Activated CD8-positive, alpha-beta T cell treated with anti-CD3 and anti-CD28 coated beads, Interleukin-2, amount 10 ng/mL, durations not matched to agents 7 days and 5 days (primary cell): ENCODE results near the gene DHX58. TPM values are rescaled to one million over a fixed set of nuclear protein-coding genes. Genes with fewer than 3 reads are reported as not detected.
"Not testable (repeated sequence)": the region's sequence is repeated elsewhere in the genome, so short reads cannot be mapped to it uniquely, and the experiment has no call there.

Experiments
- ATAC-seq: fragments of 150-1000 bp; cut with Tn5 transposase; one replicate; pipeline ENCODE4 v1.10.0; 2021; ENCODE audit warnings: moderate library complexity
- CTCF ChIA-PET: fragments of 350-600 bp; sonication (Branson Sonifier 250); formaldehyde crosslinking; loops from one replicate; lab custom pipeline; 2021; ENCODE audit warnings: antibody characterized with exemption; lab: Charles Lee
- POLR2A ChIA-PET: fragments of 350-600 bp; sonication (Branson Sonifier 250); formaldehyde crosslinking; loops from one replicate; lab custom pipeline; 2021; ENCODE audit warnings: antibody characterized with exemption; lab: Charles Lee
- DNase-seq: peaks from one replicate; pipeline ENCODE4 v3.0.0-alpha.2; 2020
- H3K27ac Mint-ChIP-seq: one replicate; pipeline ENCODE4 v1.8.0; 2021; ENCODE audit warnings: mild to moderate bottlenecking, mixed read lengths
- H3K27me3 Mint-ChIP-seq: one replicate; pipeline ENCODE4 v1.8.0; 2021; ENCODE audit warnings: low read depth, mixed read lengths
- H3K36me3 Mint-ChIP-seq: one replicate; pipeline ENCODE4 v1.8.0; 2021; ENCODE audit warnings: low read depth, mixed read lengths
- H3K4me1 Mint-ChIP-seq: one replicate; pipeline ENCODE4 v1.8.0; 2021; ENCODE audit warnings: low read depth, mixed read lengths
- H3K4me3 Mint-ChIP-seq: one replicate; pipeline ENCODE4 v1.8.0; 2021; ENCODE audit warnings: mild to moderate bottlenecking, mixed read lengths
- H3K9me3 Mint-ChIP-seq: one replicate; pipeline ENCODE4 v1.8.0; 2022; ENCODE audit warnings: mixed read lengths; ENCODE audit not compliant: insufficient read depth
- total RNA-seq, 2 experiments: library from RNA; stranded (reverse); gene quantifications; one replicate each; pipeline ENCODE4 v1.2.3, GENCODE V29; 2021

DHX58 gene
- 10 to 100 TPM; 71.9 to 72.9 TPM for total RNA-seq

DNA sequence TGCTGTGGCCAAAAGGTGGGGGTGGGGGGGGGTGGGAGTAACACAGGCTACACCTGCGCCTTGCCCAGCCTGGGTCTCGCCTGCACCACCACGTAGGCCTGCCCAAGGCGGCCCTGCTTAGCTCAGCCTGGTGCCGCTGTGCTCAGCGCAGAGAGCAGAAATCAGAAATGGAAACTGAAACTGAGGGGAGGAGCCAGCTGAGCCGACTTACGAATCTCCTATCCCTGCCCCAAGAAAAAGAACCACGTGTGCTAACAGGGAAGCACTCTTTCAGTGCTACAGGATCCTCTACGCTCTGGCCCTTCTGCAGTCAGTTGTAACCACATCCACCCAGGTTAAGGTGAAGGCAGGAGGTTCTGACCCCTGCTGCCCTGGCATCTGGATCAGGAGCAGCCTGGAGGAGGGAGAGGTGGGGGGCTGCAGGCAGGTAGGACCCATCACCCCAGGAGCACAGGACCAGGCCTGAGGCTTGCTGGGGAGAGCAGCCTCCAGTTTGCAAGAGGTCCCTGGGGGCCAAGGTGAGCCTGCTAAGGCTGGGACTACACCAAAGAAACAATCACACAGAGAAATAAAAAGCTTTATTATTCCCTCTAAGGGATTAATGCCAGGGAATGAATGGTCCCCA is at the start of gene DHX58:
DHX58 (minus strand) TSS at position 163 of the 625 bp plus-strand sequence. CDS start 822 bp downstream, outside the sequence.
- ATAC-seq = peak; percentile 89
- Mint-ChIP-seq H3K27ac (peak within 1 kb of the TSS; percentile 98), H3K9me3 (no peaks in the 10 kb centered on the region), H3K4me1 (peaks cover 68% of the 10 kb centered on the region), H3K27me3 (no peaks in the 10 kb centered on the region), H3K36me3 (peaks cover 62% of the 10 kb centered on the region), H3K4me3 (peak within 1 kb of the TSS; percentile 90)
- CTCF ChIA-PET = interaction anchor here (0.7 to 16.9 kb wide), 13 partner anchors 11 to 149 kb away, joined by 3 to 168 read pairs (median 9); partner anchors contain the start of genes DNAJC7, KCNH4 and NKIRAS2
- POLR2A ChIA-PET = interaction anchor here (0.5 to 6.1 kb wide), 32 partner anchors 9 to 464 kb away, joined by 3 to 96 read pairs (median 4); partner anchors contain the start of genes ACLY, CNP, DNAJC7 and GHDC
- peak; percentile 92 for DNase-seq

DNA sequence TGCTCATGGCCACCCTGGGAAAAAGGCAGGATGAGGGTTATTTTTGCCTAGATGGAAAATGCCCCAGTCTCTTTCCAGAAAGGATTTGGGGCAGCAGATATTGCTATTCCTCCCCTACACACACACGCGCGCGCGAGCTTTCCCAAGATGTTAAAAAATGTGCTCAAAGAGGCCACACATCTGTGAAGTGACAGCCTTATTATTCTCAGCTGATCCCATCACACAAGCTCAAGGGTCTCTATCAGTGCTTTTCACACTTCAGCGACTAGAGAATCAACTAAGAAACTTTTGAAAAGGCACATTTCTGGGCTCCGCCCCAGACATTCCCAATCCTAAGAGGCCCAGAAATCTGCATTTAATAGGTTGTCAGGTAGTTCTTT is 48.0 kb upstream of the DHX58 start:
- no peaks in the 10 kb centered on the region for H3K27me3 Mint-ChIP-seq
- no peak for ATAC-seq
- CTCF ChIA-PET = interaction anchor here (1.1 kb wide), 1 partner anchor 10 kb away, joined by 3 read pairs; no protein-coding TSS in a partner anchor

GRCh38 chr17:42159796-42160530 is 47.4 kb upstream of the DHX58 start:
- ChIA-PET POLR2A (no interaction called here), CTCF (no interaction called here)
- no peaks in the 10 kb centered on the region for H3K27me3 Mint-ChIP-seq
- no peaks in the 10 kb centered on the region for H3K36me3 Mint-ChIP-seq
- DNase-seq = no peak
- no peak overlapping the region for H3K27ac Mint-ChIP-seq
- no peaks in the 10 kb centered on the region for H3K9me3 Mint-ChIP-seq
- H3K4me3 Mint-ChIP-seq = no peak overlapping the region
- H3K4me1 Mint-ChIP-seq = peaks cover 14% of the 10 kb centered on the region
- no peak for ATAC-seq

More for the DNA sequence above, 48.0 kb upstream of the DHX58 start:
- no peak overlapping the region for H3K27ac Mint-ChIP-seq
- no peak for DNase-seq
- H3K9me3 Mint-ChIP-seq = no peaks in the 10 kb centered on the region
- H3K36me3 Mint-ChIP-seq = no peaks in the 10 kb centered on the region
- H3K4me1 Mint-ChIP-seq = peaks cover 8% of the 10 kb centered on the region
- POLR2A ChIA-PET = no interaction called here
- no peak overlapping the region for H3K4me3 Mint-ChIP-seq

GRCh38 chr17:42155614-42156045 is 43.1 kb upstream of the DHX58 start:
- H3K4me1 Mint-ChIP-seq = peaks cover 42% of the 10 kb centered on the region
- peak overlapping the region; percentile 84 for H3K27ac Mint-ChIP-seq
- H3K36me3 Mint-ChIP-seq = peaks cover 13% of the 10 kb centered on the region
- CTCF ChIA-PET = interaction anchor here (0.7 to 1.2 kb wide), 2 partner anchors 21 to 24 kb away, joined by 3 read pairs; no protein-coding TSS in a partner anchor
- H3K27me3 Mint-ChIP-seq = no peaks in the 10 kb centered on the region
- no peaks in the 10 kb centered on the region for H3K9me3 Mint-ChIP-seq
- ATAC-seq (no peak), DNase-seq (no peak)
- POLR2A ChIA-PET = interaction anchor here (0.7 to 1.8 kb wide), 2 partner anchors 16 to 35 kb away, joined by 4 to 8 read pairs; no protein-coding TSS in a partner anchor
- H3K4me3 Mint-ChIP-seq = peak overlapping the region; percentile 86

DNA sequence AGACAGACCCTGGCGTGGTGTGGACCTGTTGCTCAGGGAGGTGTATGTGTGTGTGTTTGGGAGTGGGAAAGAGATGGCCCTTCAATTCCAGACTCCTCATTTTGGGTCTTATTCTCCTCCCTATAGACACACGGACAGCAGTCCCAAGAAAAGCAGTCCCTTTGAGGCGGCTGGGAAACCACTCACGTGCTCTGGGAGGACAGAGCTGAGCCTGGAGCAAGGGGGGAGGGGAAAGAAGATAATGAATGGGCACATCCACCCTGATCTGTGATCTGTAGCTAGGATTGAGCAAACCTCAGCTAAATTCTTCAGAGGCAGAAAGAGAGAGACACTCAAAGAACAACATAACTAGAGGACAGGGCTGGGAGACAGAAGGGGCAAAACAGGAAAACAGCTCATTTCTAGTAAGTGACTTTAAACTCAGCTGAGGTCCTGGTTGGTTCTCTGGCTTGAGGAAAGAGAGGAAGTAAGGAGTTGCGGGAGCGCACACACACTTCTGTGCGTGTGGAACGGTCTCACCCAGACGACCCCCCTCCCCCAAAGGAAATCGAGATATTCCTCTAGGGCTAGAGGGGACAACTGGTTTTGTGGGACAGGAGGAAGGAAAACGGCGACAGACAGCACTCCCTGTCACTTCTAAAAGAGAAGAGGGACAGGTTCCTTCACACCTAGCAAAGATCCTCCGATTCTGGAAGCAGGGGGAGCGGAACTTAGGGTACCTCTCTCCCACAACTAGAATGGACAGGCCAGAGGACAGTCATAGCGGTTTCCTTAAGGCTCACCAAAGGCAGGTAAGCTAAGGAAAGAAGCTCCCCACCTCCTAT is 41.6 kb upstream of the DHX58 start:
- POLR2A ChIA-PET = interaction anchor here (0.6 to 2.2 kb wide), 14 partner anchors 11 to 260 kb away, joined by 3 to 8 read pairs (median 4); partner anchors contain the start of genes DHX58, DNAJC7, NKIRAS2 and STAT5B
- Mint-ChIP-seq H3K9me3 (no peaks in the 10 kb centered on the region), H3K4me3 (peak overlapping the region; percentile 86), H3K36me3 (peaks cover 13% of the 10 kb centered on the region), H3K27ac (peak overlapping the region; percentile 84), H3K4me1 (peaks cover 42% of the 10 kb centered on the region), H3K27me3 (no peaks in the 10 kb centered on the region)
- DNase-seq (no peak), ATAC-seq (peak; percentile 0)
- CTCF ChIA-PET = interaction anchor here (0.7 to 1.5 kb wide), 8 partner anchors 28 to 158 kb away, joined by 3 to 7 read pairs (median 4); partner anchors contain the start of genes DNAJC7 and NKIRAS2

DNA sequence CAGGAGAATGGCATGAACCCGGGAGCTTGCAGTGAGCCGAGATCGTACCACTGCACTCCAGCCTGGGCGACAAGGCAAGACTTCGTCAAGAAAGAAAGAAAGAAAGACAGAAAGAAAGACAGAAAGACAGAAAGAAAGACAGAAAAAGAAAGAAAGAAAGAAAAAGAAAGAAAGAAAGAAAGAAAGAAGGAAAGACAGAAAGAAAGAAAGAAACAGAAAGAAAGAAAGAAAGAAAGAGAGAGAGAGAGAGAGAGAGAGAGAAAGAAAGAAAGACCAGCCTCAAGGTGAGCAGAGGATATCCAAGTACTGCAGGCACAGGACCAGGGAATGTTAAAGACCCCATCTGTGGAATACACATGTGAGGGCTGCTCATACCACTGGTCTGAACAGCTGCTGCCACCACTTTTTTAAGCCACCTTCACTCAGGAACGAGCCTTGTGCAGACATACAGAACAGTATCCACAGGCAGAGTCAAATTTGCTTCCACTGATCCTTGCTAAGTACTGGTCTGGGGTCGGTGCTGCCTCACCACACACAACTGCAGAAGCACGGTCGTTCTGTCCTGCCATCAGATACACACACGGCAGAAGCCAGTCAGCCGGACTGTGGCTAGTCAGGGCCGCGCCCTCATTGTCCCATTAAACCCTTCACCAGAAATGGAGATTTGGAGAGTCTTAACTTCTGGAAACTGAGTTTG is 34.5 kb upstream of the DHX58 start:
- H3K9me3 Mint-ChIP-seq = no peaks in the 10 kb centered on the region
- DNase-seq = no peak
- H3K4me3 Mint-ChIP-seq = no peak overlapping the region
- peaks cover 15% of the 10 kb centered on the region for H3K4me1 Mint-ChIP-seq
- no peaks in the 10 kb centered on the region for H3K27me3 Mint-ChIP-seq
- ChIA-PET CTCF (no interaction called here), POLR2A (no interaction called here)
- H3K36me3 Mint-ChIP-seq = peaks cover 32% of the 10 kb centered on the region
- H3K27ac Mint-ChIP-seq = no peak overlapping the region
- ATAC-seq = no peak

- CTCF ChIA-PET = interaction anchor here (0.7 to 1.9 kb wide), 2 partner anchors 16 to 38 kb away, joined by 3 to 6 read pairs; partner anchors contain the start of gene KCNH4
These were observed 30.6 kb upstream of the DHX58 start for GRCh38 chr17:42143138-42143537.

GRCh38 chr17:42142371-42142896 is 29.9 kb upstream of the DHX58 start:
- Mint-ChIP-seq H3K27ac (no peak overlapping the region), H3K4me3 (no peak overlapping the region), H3K27me3 (no peaks in the 10 kb centered on the region), H3K36me3 (peaks cover 29% of the 10 kb centered on the region), H3K9me3 (no peaks in the 10 kb centered on the region), H3K4me1 (peaks cover 5% of the 10 kb centered on the region)
- POLR2A ChIA-PET = interaction anchor here (1.5 kb wide), 1 partner anchor 11 kb away, joined by 5 read pairs; no protein-coding TSS in a partner anchor
- CTCF ChIA-PET = interaction anchor here (1.9 kb wide), 1 partner anchor 39 kb away, joined by 6 read pairs; the partner anchor contains the start of gene KCNH4
- DNase-seq (no peak), ATAC-seq (no peak)

More at GRCh38 chr17:42143138-42143537, 30.6 kb upstream of the DHX58 start:
- not testable (repeated sequence) for H3K27ac Mint-ChIP-seq, H3K4me1 Mint-ChIP-seq, ATAC-seq, H3K9me3 Mint-ChIP-seq, H3K4me3 Mint-ChIP-seq, H3K27me3 Mint-ChIP-seq, DNase-seq
- POLR2A ChIA-PET = interaction anchor here (1.2 to 1.5 kb wide), 2 partner anchors 11 to 31 kb away, joined by 3 to 5 read pairs; partner anchors contain the start of gene DHX58
- peaks cover 31% of the 10 kb centered on the region for H3K36me3 Mint-ChIP-seq

GRCh38 chr17:42141382-42141781 is 28.9 kb upstream of the DHX58 start:
- H3K4me1 Mint-ChIP-seq = peaks cover 10% of the 10 kb centered on the region
- H3K4me3 Mint-ChIP-seq = no peak overlapping the region
- no peaks in the 10 kb centered on the region for H3K9me3 Mint-ChIP-seq
- DNase-seq (no peak), ATAC-seq (no peak)
- ChIA-PET CTCF (no interaction called here), POLR2A (no interaction called here)
- H3K27ac Mint-ChIP-seq = no peak overlapping the region
- peaks cover 26% of the 10 kb centered on the region for H3K36me3 Mint-ChIP-seq
- H3K27me3 Mint-ChIP-seq = no peaks in the 10 kb centered on the region

DNA sequence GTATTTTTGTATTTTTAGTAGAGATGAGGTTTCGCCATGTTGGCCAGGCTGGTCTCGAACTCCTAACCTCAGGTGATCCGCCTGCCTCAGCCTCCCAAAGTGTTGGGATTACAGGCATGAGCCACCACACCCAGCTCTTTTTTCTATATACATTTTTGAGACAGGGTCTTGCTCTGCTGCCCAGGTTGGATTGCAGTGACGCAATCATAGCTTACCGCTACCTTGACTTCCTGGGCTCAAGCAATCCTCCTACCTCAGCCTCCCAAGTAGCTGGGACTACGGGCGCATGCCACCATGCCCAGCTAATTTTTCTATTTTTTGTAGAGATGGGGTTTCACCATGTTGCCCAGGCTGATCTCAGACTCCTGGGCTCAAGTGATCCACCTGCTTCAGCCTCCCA is 28.2 kb upstream of the DHX58 start:
- ATAC-seq, CTCF ChIA-PET, H3K4me3 Mint-ChIP-seq, H3K27ac Mint-ChIP-seq, DNase-seq, H3K9me3 Mint-ChIP-seq, H3K27me3 Mint-ChIP-seq: not testable (repeated sequence)
- Mint-ChIP-seq H3K4me1 (peaks cover 17% of the 10 kb centered on the region), H3K36me3 (peaks cover 29% of the 10 kb centered on the region)
- POLR2A ChIA-PET = interaction anchor here (0.5 kb wide), 1 partner anchor 31 kb away, joined by 3 read pairs; no protein-coding TSS in a partner anchor
